Naive thymus-derived CD4-positive, alpha-beta T cell (primary cell): ENCODE results near the gene SAMD3. TPM values are rescaled to one million over a fixed set of nuclear protein-coding genes. Genes with fewer than 3 reads are reported as not detected.
"Not testable (repeated sequence)": the region's sequence is repeated elsewhere in the genome, so short reads cannot be mapped to it uniquely, and the experiment has no call there.

Experiments used
- ATAC-seq: fragments of 150-1000 bp; cut with Tn5 transposase; 2 replicates; pipeline ENCODE4 v1.10.0; 2021; ENCODE audit warnings: mild to moderate bottlenecking, moderate library complexity
- CTCF ChIA-PET: fragments of 350-600 bp; sonication (Branson Sonifier 250); formaldehyde crosslinking; loops from one replicate; lab custom pipeline; 2021; ENCODE audit warnings: antibody characterized with exemption; lab: Charles Lee
- POLR2A ChIA-PET: fragments of 350-600 bp; sonication (Branson Sonifier 250); formaldehyde crosslinking; loops from one replicate; lab custom pipeline; 2021; ENCODE audit warnings: antibody characterized with exemption, inconsistent platforms; lab: Charles Lee
- DNase-seq, 9 donors: peaks; one replicate each; pipeline versions ENCODE4 v3.0.0 to v3.0.0-alpha.2; 2020 to 2022; ENCODE audit warnings: mixed read lengths in 1 of 9
- H3K27ac ChIP-seq: one replicate; pipeline ENCODE4 v1.7.0; 2013; ENCODE audit warnings: mild to moderate bottlenecking, low read depth, low read length, moderate library complexity
- H3K27me3 ChIP-seq, 2 donors: one replicate each; pipeline ENCODE4 v1.7.0; 2013; ENCODE audit warnings: low read length in 2 of 2, mild to moderate bottlenecking in 2 of 2, moderate library complexity in 2 of 2; ENCODE audit not compliant: control insufficient read depth in 2 of 2, insufficient read depth in 2 of 2
- H3K36me3 ChIP-seq, 3 experiments: 1 replicate in 2 of 3; 2 replicates in 1 of 3; pipeline ENCODE4 v1.7.0; 2013; ENCODE audit warnings: low read length in 3 of 3, mild to moderate bottlenecking in 3 of 3, moderate library complexity in 1 of 3; ENCODE audit not compliant: insufficient read depth in 3 of 3, control insufficient read depth in 2 of 3
- H3K4me1 ChIP-seq, 2 donors: one replicate each; pipeline ENCODE4 v1.7.0; 2013; ENCODE audit warnings: low read length in 2 of 2, mild to moderate bottlenecking in 2 of 2, moderate library complexity in 1 of 2; ENCODE audit not compliant: control insufficient read depth in 2 of 2, insufficient read depth in 2 of 2
- H3K4me3 ChIP-seq: 2 replicates; pipeline ENCODE4 v1.7.0; 2013; ENCODE audit warnings: mild to moderate bottlenecking, low read length
- H3K9me3 ChIP-seq, 3 experiments: 1 replicate in 2 of 3; 2 replicates in 1 of 3; pipeline ENCODE4 v1.7.0; 2013; ENCODE audit warnings: low read length in 3 of 3; ENCODE audit not compliant: control insufficient read depth in 2 of 3
- H3K27ac Mint-ChIP-seq, 9 donors: one replicate each; pipeline ENCODE4 v1.8.0; 2020 to 2022; ENCODE audit warnings: mixed read lengths in 9 of 9, mild to moderate bottlenecking in 8 of 9, moderate library complexity in 5 of 9, inconsistent platforms in 2 of 9
- H3K27me3 Mint-ChIP-seq, 5 donors: one replicate each; pipeline ENCODE4 v1.8.0; 2021 to 2022; ENCODE audit warnings: mixed read lengths in 5 of 5, mild to moderate bottlenecking in 1 of 5
- H3K36me3 Mint-ChIP-seq, 5 donors: one replicate each; pipeline ENCODE4 v1.8.0; 2020 to 2022; ENCODE audit warnings: mixed read lengths in 5 of 5, mild to moderate bottlenecking in 3 of 5, inconsistent platforms in 1 of 5
- H3K4me1 Mint-ChIP-seq, 7 donors: one replicate each; pipeline ENCODE4 v1.8.0; 2020 to 2022; ENCODE audit warnings: mixed read lengths in 7 of 7, mild to moderate bottlenecking in 3 of 7, inconsistent platforms in 1 of 7
- H3K4me3 Mint-ChIP-seq, 10 donors: one replicate each; pipeline ENCODE4 v1.8.0; 2020 to 2022; ENCODE audit warnings: mild to moderate bottlenecking in 10 of 10, mixed read lengths in 10 of 10, moderate library complexity in 6 of 10, inconsistent platforms in 2 of 10
- H3K9me3 Mint-ChIP-seq, 11 donors: one replicate each; pipeline ENCODE4 v1.8.0; 2020 to 2022; ENCODE audit warnings: mixed read lengths in 11 of 11, mild to moderate bottlenecking in 4 of 11, inconsistent platforms in 1 of 11, moderate library complexity in 1 of 11
- intact Hi-C, 2 donors: fragments of 100-400 bp; cut with micrococcal nuclease; formaldehyde crosslinking; loops; one replicate each; pipeline ENCODE4 v1.15.1; 2023
- polyA plus RNA-seq, 2 donors: library from polyadenylated mRNA; unstranded; fragments of 300-500 nt; fragmentation: Illumina TruSeq; gene quantifications; one replicate each; pipeline ENCODE4 v1.2.3, GENCODE V29; 2021
- total RNA-seq, 6 experiments: library from RNA in 5 of 6; stranded (reverse) in 5 of 6; gene quantifications; 1 replicate in 5 of 6; 2 replicates in 1 of 6; pipeline ENCODE4 v1.2.3 and lab custom pipeline; 2021 to 2026

Gene SAMD3, protein sequence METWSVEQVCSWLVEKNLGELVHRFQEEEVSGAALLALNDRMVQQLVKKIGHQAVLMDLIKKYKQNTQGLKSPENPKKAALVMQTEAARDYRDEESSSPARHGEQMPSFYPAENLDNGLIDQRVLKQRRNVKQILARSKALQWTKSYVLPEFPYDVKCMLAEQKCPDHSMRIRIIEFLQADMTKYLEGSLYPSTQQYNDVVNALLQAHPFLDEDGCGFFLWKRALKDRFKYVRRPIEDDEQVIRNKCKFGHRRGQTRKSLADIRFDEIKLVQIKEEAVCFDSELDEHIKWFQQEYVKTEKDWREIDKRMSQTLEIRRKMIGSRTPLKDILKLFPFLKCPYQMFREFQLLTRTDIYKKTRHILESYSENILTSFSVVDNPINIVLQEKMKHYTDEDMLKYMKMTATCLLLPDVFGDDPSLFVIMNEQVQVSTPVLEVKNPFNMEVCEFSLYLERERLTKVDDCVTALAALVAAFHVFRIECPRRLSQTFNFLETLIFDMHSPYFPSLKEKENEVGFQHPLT
- total RNA-seq (10 to 100 TPM; 23.7 to 67.3 (median 40.7) TPM), polyA plus RNA-seq (10 to 100 TPM; 43.4 to 62.6 TPM), total RNA-seq (lab: John Stamatoyannopoulos, UW) (37.7 reads per million, percentile 65 among the genes with 10 or more reads in this experiment)

DNA sequence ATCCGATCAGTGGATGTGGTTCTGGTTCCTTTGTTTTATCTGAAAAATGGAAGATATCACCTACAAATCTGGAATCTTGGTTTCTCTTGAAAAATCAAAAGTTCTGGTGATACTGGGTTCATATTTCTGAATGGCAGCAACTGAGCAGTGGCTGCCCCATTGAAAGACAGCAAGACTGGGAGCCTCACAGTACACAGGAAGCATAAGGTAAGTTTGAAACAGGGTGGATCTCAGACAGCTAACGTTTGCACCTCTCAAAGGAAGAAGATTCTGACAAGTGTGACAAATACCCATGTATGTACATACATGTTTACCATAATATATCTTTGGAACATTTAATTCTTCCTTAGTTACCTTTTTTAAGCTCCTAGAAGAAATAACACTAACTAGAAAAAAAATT, at the start of gene SAMD3:
TSS of gene SAMD3 (minus strand) at position 177 of the 400 bp plus-strand sequence. CDS start 7,678 bp downstream, outside the sequence.
- ATAC-seq (peak; percentile 76), DNase-seq (peak in 6 of 9 donors; percentile 10 to 45 (median 32))
- H3K27ac ChIP-seq, result peak within 1 kb of the TSS; percentile 57
- intact Hi-C loops, result loop anchor here (1.0 to 10.0 kb wide), 11 partner anchors 7 to 618 kb away; no protein-coding TSS in a partner anchor
- H3K4me3 ChIP-seq, result peak within 1 kb of the TSS; percentile 38
- H3K4me1 ChIP-seq, result peaks cover 20 to 24% of the 10 kb centered on the region in 2 donors
- Mint-ChIP-seq H3K4me3 (peak within 1 kb of the TSS; percentile 38 to 93 (median 82)), H3K27me3 (no peaks in the 10 kb centered on the region), H3K36me3 (peaks cover 0 to 46% (median 6%) of the 10 kb centered on the region in 5 donors), H3K9me3 (peaks cover 3 to 22% (median 6%) of the 10 kb centered on the region in 11 donors), H3K4me1 (peaks cover 15 to 54% (median 46%) of the 10 kb centered on the region in 7 donors), H3K27ac (peak within 1 kb of the TSS; percentile 89 to 97 (median 94))
- H3K27me3 ChIP-seq, result no peaks in the 10 kb centered on the region
- ChIA-PET CTCF (interaction anchor here (0.7 to 1.6 kb wide), 10 partner anchors 8 to 179 kb away, joined by 3 to 7 read pairs (median 3); no protein-coding TSS in a partner anchor), POLR2A (interaction anchor here (0.7 to 2.4 kb wide), 10 partner anchors 8 to 157 kb away, joined by 3 to 18 read pairs (median 3); no protein-coding TSS in a partner anchor)
- H3K36me3 ChIP-seq, result no peaks in the 10 kb centered on the region
- no peaks in the 10 kb centered on the region for H3K9me3 ChIP-seq

DNA sequence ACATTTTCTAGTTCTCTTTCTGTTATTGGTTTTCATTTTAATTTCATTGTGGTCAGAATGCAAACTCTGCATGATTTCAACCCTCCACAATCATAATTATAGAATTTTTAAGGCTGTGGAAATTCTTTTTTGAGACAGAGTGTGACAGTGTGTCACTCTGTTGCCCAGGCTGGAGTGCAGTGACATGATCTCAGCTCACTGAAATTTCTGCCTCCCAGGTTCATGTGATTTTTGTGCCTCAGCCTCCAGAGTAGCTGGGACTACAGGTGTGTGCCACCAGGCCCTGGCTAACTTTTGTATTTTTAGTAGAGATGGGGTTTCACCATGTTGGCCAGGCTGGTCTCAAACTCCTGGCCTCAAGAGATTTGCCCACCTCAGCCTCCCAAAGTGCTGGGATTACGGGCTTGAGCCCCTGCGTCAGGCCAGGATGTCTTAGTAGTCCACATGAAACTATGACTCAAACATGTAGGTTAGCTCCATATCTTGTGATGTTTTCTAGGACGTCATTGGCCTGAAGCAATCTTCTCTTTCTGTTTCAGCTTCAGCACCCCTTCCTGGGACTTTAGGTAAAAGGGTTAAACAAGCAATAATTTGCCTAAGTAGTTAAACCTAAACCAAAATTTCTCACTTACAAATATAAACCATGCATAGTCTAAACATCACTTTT, 47.4 kb upstream of the SAMD3 start:
- H3K4me3 Mint-ChIP-seq, result no peak overlapping the region
- Histone ChIP-seq H3K9me3 (peaks cover 0 to 12% (median 6%) of the 10 kb centered on the region in 3 experiments), H3K36me3 (no peaks in the 10 kb centered on the region), H3K27ac (no peak overlapping the region), H3K27me3 (no peaks in the 10 kb centered on the region), H3K4me3 (no peak overlapping the region), H3K4me1 (no peaks in the 10 kb centered on the region)
- DNase-seq (no peak), ATAC-seq (no peak)
- H3K36me3 Mint-ChIP-seq, result peaks cover 0 to 16% (median 5%) of the 10 kb centered on the region in 5 donors
- intact Hi-C loops, result no loop called here
- CTCF ChIA-PET, result no interaction called here
- H3K27ac Mint-ChIP-seq, result no peak overlapping the region
- peaks cover 0 to 2% (median 0%) of the 10 kb centered on the region in 5 donors for H3K27me3 Mint-ChIP-seq
- peaks cover 0 to 34% (median 20%) of the 10 kb centered on the region in 11 donors for H3K9me3 Mint-ChIP-seq
- H3K4me1 Mint-ChIP-seq, result peaks cover 0 to 3% (median 0%) of the 10 kb centered on the region in 7 donors
- POLR2A ChIA-PET, result no interaction called here

DNA sequence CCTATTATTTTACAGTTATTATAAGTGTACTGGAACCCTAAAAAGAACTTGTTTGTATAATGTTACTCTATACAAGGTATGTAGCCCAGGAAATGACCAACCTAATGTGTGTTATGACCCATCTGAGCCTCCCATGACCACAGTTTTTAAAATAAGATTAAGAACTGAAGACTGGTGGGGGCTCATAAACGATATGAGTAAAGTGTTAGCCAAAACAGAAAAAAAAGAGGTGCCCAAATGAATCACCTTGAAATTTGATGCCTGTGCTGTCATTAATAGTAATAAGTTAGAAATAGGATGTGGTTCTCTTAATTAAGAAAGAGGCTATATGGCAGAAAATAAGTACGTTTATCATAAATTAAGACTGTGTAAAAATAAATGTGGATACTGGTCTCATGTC, 42.8 kb upstream of the SAMD3 start:
- H3K4me1 ChIP-seq, ATAC-seq, H3K27ac Mint-ChIP-seq, CTCF ChIA-PET, H3K4me3 ChIP-seq, H3K27me3 Mint-ChIP-seq, POLR2A ChIA-PET, intact Hi-C loops, H3K4me3 Mint-ChIP-seq, H3K36me3 ChIP-seq, DNase-seq, H3K27ac ChIP-seq, H3K27me3 ChIP-seq, H3K9me3 ChIP-seq: not testable (repeated sequence)
- peaks cover 0 to 13% (median 3%) of the 10 kb centered on the region in 11 donors for H3K9me3 Mint-ChIP-seq
- H3K36me3 Mint-ChIP-seq, result peaks cover 0 to 17% (median 4%) of the 10 kb centered on the region in 5 donors
- H3K4me1 Mint-ChIP-seq, result peaks cover 5 to 13% (median 8%) of the 10 kb centered on the region in 7 donors

DNA sequence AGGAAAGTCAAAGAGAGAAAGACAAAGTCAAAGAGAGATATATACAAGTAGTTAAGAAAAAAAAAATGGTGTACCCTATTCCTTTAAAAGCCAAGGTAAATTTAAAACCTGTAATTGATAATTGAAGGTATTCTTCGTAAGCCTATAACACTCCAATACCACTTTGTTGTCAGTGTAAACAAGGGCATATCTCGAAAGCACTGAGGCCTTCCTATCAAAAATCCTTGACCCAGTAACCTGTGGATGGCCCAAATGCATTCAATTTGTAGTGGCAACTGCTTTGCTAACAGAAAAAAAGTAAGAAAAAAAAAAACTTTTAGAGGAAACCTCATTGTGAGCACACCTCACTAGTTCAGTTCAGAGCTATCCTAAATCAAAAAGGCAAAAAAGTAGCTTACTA, 39.3 kb upstream of the SAMD3 start:
- Histone ChIP-seq H3K4me1 (peaks cover 0 to 13% of the 10 kb centered on the region in 2 donors), H3K27ac (no peak overlapping the region), H3K9me3 (no peaks in the 10 kb centered on the region), H3K27me3 (no peaks in the 10 kb centered on the region), H3K4me3 (no peak overlapping the region), H3K36me3 (no peaks in the 10 kb centered on the region)
- H3K27ac Mint-ChIP-seq, result peak overlapping the region in 3 of 9 donors; percentile 4 to 32 (median 5)
- no peak for DNase-seq
- no peak overlapping the region for H3K4me3 Mint-ChIP-seq
- intact Hi-C loops, result no loop called here
- ChIA-PET CTCF (interaction anchor here (0.6 to 0.7 kb wide), 2 partner anchors 19 to 229 kb away, joined by 3 read pairs; no protein-coding TSS in a partner anchor), POLR2A (no interaction called here)
- peaks cover 12 to 33% (median 27%) of the 10 kb centered on the region in 7 donors for H3K4me1 Mint-ChIP-seq
- no peak for ATAC-seq
- peaks cover 0 to 13% (median 5%) of the 10 kb centered on the region in 11 donors for H3K9me3 Mint-ChIP-seq
- peaks cover 0 to 26% (median 4%) of the 10 kb centered on the region in 5 donors for H3K36me3 Mint-ChIP-seq
- H3K27me3 Mint-ChIP-seq, result no peaks in the 10 kb centered on the region

DNA sequence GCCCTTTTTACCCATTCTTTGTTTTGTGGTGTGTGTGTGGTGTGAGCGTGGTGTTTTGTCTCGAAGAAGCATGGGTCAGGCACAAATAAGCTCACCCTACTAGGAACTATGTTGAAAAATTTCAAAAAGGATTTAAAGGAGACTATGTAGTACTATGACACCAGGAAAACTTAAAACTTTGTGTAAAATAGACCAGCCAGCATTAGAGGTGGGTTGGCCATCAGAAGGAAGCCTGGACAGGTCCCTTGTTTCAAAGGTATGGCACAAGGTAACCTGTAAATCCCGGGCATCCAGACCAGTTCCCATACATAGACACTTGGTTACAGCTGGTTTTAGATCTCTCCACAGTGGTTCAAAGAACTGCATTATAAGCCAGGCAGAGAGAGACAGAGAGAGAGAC, 38.8 kb upstream of the SAMD3 start:
- DNase-seq, H3K4me3 ChIP-seq, ATAC-seq, POLR2A ChIA-PET, H3K27ac ChIP-seq, H3K27me3 ChIP-seq, H3K9me3 ChIP-seq, H3K27me3 Mint-ChIP-seq, intact Hi-C loops, H3K36me3 ChIP-seq, CTCF ChIA-PET: not testable (repeated sequence)
- Mint-ChIP-seq H3K4me3 (peak overlapping the region in 3 of 10 donors; percentile 34 to 75 (median 36)), H3K27ac (peak overlapping the region in 5 of 9 donors; percentile 4 to 49 (median 10)), H3K9me3 (peaks cover 0 to 13% (median 5%) of the 10 kb centered on the region in 11 donors), H3K4me1 (peaks cover 12 to 33% (median 27%) of the 10 kb centered on the region in 7 donors), H3K36me3 (peaks cover 0 to 27% (median 4%) of the 10 kb centered on the region in 5 donors)
- peaks cover 0 to 13% of the 10 kb centered on the region in 2 donors for H3K4me1 ChIP-seq
